ENCODE measurements around the gene ABHD15. TPM values are rescaled to one million over a fixed set of nuclear protein-coding genes. Genes with fewer than 3 reads are reported as not detected.

Gene ABHD15
- total and polyA plus RNA-seq, 9 of the 15 experiments (the other 6 are each of a cell fraction or from before 2014, with no cell fraction given) = 0.85 to 4.2 (median 2.1) TPM

DNA sequence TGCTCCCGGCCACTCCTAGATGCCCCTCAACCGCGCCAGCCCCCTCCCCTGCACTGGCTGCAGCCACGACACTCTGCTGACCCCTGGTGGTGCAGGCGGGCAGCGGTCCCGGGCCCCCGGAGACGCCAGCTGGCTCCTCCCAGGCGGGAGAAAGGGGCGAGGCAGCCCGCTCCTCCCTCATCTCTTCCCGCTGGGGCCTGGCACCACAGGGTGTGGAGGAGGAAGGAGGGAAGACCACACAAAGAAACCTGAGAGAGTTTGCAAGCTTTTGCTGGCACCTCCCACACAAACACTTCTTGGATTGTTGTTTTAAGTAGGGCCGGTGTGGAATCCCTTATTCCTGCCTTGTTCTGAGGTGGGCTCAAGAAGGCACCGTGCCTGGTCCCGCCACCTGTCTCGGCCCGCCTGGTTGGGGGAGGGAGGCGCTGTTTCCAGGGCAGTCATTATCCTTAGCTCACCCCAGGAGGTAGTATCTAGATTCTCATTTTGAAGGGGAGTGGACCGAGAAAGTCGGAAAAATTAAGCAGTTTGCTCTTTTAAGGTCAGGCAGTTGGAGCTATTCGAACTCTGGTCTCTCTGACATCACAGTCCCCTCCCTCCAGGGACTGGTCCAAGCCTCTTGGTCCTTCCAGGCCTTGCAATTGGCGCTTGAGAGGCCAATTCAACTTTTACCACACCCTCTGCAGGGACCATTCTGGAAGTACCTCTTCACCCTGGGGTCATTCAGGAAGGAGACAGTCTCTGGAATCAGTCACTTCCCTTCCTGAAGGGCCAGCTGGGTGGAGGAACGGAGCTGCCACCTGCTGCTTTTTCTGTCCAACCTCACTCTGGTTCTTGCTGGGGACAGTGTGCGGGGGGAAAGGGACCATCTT is 25.1 kb upstream of the ABHD15 start (continued):
- TF ChIP-seq, protein P1, sequence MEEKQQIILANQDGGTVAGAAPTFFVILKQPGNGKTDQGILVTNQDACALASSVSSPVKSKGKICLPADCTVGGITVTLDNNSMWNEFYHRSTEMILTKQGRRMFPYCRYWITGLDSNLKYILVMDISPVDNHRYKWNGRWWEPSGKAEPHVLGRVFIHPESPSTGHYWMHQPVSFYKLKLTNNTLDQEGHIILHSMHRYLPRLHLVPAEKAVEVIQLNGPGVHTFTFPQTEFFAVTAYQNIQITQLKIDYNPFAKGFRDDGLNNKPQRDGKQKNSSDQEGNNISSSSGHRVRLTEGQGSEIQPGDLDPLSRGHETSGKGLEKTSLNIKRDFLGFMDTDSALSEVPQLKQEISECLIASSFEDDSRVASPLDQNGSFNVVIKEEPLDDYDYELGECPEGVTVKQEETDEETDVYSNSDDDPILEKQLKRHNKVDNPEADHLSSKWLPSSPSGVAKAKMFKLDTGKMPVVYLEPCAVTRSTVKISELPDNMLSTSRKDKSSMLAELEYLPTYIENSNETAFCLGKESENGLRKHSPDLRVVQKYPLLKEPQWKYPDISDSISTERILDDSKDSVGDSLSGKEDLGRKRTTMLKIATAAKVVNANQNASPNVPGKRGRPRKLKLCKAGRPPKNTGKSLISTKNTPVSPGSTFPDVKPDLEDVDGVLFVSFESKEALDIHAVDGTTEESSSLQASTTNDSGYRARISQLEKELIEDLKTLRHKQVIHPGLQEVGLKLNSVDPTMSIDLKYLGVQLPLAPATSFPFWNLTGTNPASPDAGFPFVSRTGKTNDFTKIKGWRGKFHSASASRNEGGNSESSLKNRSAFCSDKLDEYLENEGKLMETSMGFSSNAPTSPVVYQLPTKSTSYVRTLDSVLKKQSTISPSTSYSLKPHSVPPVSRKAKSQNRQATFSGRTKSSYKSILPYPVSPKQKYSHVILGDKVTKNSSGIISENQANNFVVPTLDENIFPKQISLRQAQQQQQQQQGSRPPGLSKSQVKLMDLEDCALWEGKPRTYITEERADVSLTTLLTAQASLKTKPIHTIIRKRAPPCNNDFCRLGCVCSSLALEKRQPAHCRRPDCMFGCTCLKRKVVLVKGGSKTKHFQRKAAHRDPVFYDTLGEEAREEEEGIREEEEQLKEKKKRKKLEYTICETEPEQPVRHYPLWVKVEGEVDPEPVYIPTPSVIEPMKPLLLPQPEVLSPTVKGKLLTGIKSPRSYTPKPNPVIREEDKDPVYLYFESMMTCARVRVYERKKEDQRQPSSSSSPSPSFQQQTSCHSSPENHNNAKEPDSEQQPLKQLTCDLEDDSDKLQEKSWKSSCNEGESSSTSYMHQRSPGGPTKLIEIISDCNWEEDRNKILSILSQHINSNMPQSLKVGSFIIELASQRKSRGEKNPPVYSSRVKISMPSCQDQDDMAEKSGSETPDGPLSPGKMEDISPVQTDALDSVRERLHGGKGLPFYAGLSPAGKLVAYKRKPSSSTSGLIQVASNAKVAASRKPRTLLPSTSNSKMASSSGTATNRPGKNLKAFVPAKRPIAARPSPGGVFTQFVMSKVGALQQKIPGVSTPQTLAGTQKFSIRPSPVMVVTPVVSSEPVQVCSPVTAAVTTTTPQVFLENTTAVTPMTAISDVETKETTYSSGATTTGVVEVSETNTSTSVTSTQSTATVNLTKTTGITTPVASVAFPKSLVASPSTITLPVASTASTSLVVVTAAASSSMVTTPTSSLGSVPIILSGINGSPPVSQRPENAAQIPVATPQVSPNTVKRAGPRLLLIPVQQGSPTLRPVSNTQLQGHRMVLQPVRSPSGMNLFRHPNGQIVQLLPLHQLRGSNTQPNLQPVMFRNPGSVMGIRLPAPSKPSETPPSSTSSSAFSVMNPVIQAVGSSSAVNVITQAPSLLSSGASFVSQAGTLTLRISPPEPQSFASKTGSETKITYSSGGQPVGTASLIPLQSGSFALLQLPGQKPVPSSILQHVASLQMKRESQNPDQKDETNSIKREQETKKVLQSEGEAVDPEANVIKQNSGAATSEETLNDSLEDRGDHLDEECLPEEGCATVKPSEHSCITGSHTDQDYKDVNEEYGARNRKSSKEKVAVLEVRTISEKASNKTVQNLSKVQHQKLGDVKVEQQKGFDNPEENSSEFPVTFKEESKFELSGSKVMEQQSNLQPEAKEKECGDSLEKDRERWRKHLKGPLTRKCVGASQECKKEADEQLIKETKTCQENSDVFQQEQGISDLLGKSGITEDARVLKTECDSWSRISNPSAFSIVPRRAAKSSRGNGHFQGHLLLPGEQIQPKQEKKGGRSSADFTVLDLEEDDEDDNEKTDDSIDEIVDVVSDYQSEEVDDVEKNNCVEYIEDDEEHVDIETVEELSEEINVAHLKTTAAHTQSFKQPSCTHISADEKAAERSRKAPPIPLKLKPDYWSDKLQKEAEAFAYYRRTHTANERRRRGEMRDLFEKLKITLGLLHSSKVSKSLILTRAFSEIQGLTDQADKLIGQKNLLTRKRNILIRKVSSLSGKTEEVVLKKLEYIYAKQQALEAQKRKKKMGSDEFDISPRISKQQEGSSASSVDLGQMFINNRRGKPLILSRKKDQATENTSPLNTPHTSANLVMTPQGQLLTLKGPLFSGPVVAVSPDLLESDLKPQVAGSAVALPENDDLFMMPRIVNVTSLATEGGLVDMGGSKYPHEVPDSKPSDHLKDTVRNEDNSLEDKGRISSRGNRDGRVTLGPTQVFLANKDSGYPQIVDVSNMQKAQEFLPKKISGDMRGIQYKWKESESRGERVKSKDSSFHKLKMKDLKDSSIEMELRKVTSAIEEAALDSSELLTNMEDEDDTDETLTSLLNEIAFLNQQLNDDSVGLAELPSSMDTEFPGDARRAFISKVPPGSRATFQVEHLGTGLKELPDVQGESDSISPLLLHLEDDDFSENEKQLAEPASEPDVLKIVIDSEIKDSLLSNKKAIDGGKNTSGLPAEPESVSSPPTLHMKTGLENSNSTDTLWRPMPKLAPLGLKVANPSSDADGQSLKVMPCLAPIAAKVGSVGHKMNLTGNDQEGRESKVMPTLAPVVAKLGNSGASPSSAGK (IDR thresholded peaks at IDR 0.05) = no peak
- TF ChIP-seq ZNF239 (CRISPR knock-in tag; IDR thresholded peaks at IDR 0.05) (no peak), GABPB2 (CRISPR knock-in tag; conservative IDR thresholded peaks at IDR 0.05) (no peak), ZFP1 (CRISPR knock-in tag; IDR thresholded peaks at IDR 0.05) (no peak)
- TF ChIP-seq, protein P2, sequence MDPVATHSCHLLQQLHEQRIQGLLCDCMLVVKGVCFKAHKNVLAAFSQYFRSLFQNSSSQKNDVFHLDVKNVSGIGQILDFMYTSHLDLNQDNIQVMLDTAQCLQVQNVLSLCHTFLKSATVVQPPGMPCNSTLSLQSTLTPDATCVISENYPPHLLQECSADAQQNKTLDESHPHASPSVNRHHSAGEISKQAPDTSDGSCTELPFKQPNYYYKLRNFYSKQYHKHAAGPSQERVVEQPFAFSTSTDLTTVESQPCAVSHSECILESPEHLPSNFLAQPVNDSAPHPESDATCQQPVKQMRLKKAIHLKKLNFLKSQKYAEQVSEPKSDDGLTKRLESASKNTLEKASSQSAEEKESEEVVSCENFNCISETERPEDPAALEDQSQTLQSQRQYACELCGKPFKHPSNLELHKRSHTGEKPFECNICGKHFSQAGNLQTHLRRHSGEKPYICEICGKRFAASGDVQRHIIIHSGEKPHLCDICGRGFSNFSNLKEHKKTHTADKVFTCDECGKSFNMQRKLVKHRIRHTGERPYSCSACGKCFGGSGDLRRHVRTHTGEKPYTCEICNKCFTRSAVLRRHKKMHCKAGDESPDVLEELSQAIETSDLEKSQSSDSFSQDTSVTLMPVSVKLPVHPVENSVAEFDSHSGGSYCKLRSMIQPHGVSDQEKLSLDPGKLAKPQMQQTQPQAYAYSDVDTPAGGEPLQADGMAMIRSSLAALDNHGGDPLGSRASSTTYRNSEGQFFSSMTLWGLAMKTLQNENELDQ (CRISPR knock-in tag; IDR thresholded peaks at IDR 0.05; ENCODE audit: borderline replicate concordance) = no peak
- TF ChIP-seq, protein P3, sequence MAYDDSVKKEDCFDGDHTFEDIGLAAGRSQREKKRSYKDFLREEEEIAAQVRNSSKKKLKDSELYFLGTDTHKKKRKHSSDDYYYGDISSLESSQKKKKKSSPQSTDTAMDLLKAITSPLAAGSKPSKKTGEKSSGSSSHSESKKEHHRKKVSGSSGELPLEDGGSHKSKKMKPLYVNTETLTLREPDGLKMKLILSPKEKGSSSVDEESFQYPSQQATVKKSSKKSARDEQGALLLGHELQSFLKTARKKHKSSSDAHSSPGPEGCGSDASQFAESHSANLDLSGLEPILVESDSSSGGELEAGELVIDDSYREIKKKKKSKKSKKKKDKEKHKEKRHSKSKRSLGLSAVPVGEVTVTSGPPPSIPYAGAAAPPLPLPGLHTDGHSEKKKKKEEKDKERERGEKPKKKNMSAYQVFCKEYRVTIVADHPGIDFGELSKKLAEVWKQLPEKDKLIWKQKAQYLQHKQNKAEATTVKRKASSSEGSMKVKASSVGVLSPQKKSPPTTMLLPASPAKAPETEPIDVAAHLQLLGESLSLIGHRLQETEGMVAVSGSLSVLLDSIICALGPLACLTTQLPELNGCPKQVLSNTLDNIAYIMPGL (CRISPR knock-in tag; IDR thresholded peaks at IDR 0.05) = 0 out of 2 replicates have a peak, but pooled peaks have one; percentile 24
- TF ChIP-seq, protein P4, sequence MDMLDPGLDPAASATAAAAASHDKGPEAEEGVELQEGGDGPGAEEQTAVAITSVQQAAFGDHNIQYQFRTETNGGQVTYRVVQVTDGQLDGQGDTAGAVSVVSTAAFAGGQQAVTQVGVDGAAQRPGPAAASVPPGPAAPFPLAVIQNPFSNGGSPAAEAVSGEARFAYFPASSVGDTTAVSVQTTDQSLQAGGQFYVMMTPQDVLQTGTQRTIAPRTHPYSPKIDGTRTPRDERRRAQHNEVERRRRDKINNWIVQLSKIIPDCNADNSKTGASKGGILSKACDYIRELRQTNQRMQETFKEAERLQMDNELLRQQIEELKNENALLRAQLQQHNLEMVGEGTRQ (CRISPR knock-in tag; IDR thresholded peaks at IDR 0.05) = no peak
- TF ChIP-seq, protein P5, sequence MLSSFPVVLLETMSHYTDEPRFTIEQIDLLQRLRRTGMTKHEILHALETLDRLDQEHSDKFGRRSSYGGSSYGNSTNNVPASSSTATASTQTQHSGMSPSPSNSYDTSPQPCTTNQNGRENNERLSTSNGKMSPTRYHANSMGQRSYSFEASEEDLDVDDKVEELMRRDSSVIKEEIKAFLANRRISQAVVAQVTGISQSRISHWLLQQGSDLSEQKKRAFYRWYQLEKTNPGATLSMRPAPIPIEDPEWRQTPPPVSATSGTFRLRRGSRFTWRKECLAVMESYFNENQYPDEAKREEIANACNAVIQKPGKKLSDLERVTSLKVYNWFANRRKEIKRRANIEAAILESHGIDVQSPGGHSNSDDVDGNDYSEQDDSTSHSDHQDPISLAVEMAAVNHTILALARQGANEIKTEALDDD (IDR thresholded peaks at IDR 0.05) = no peak
